Activated T-helper 1 cell treated with anti-CD3 and anti-CD28 coated beads, Interleukin-2, amount 50 U/mL, for 16 hours (primary cell): ENCODE results near the gene MORN3.
"Not testable (repeated sequence)": the region's sequence is repeated elsewhere in the genome, so short reads cannot be mapped to it uniquely, and the experiment has no call there.

Experiments used
- DNase-seq, 2 donors: peaks; one replicate each; pipeline ENCODE4 v3.0.0-alpha.2; 2020; ENCODE audit warnings: low read depth in 1 of 2, low spot score in 1 of 2

Gene MORN3

GRCh38 chr12:121693155-121693687 is 23.8 kb upstream of the MORN3 start:
- no peak for DNase-seq

GRCh38 chr12:121692744-121693143 is 23.3 kb upstream of the MORN3 start:
- not testable (repeated sequence) for DNase-seq

- no peak for DNase-seq
Measured at GRCh38 chr12:121689430-121689829, 20.0 kb upstream of the MORN3 start.

DNA sequence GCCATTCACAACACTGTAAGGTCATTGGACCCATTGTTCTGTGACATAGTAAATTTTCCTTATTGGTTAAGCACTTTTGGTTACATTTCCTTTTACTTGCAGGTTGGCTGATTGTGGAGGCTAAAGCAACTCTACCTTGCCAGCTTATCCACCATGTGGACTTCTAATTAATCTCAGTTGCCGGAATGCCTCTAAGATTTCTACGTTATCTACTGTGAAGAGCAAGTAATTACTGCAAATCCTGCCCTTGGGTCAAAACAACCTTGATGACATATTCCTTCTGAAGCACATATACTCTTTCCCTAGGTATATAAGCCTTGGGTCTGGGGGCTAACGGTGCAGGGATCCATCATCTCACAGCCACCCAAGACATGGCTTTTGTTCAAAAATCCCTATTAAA is 19.5 kb upstream of the MORN3 start:
- no peak for DNase-seq

GRCh38 chr12:121679661-121680197 is 10.3 kb upstream of the MORN3 start:
- not testable (repeated sequence) for DNase-seq

DNA sequence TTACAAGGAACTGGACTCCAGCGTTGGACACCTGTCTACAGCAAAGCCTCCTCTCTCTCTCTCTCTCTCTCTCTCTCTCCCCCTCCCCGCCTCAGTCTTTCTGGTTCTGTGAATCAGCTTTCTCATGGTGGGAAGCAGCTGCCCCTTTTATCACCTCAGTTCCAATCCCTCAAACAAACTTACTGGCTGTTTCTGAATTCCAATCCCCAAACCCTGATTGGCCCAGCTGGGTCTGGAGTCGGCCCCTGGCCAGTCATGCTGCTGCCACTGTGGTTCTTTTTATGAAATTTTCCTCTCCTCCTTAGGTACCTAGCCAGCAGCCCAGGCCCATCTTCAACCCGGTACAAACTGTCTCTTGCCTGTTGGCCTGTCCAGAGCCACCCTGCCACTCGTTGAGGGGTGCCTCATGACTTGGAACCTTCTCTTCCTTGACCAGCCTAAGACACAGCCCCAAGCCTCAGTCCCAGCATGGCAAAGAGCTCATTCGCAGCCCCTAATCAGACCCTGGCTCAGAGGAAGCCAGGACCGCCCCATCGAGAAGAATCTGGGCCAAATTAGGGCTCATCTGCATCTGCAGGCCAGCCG is 9.4 kb upstream of the MORN3 start:
- DNase-seq: no peak

- no peak for DNase-seq
Measured at GRCh38 chr12:121678305-121678704, 8.9 kb upstream of the MORN3 start.

GRCh38 chr12:121676190-121676589 is 6.7 kb upstream of the MORN3 start:
- DNase-seq: no peak

DNA sequence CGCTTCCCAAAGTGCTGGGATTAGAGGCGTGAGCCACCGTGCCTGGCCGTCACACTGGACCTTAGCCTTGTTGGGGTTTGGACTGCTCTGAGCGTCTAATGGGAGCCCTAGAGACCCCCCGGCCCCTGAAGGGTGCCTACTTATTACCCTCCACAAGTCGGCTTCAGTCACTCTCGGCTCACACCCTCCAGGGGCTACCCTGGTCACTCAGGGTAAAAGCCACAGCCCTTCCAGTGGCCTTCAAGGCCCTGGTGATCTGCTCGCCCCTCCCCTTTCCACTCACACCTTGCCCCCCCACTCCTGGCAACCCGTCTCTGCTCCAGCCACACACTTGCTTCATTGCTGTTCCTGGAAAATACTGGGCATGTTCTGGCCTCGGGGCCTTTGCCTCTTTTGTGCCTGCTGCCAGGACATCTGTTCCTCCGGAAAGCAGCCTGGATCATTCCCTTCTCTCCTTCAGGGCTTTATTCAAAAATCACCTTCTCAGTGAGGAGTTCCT is 3.6 kb upstream of the MORN3 start:
- DNase-seq: no peak

GRCh38 chr12:121668750-121669520 is 519 bp downstream of the MORN3 start:
- peak; percentile 22 to 23 for DNase-seq

DNA sequence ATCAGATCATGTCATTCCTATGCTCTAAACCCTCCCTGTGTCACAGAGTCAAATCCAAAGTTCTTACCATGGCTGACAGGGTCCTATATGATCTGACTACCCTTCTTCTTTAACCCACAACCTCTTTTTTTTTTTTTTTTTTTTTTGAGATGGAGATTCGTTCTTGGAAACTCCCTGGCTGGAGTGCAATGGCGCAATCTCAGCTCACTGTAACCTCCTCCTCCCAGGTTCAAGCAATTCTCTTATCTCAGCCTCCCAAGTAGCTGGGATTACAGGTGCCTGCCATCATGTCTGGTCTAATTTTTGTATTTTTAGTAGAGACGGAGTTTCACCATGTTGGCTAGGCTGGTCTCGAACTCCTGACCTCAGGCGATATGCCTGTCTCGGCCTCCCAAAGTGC is 2.6 kb downstream of the MORN3 start:
- DNase-seq: not testable (repeated sequence)

- DNase-seq: no peak
Measured at GRCh38 chr12:121663610-121663929, 5.9 kb downstream of the MORN3 start.

GRCh38 chr12:121661353-121662105 is 7.9 kb downstream of the MORN3 start:
- DNase-seq: not testable (repeated sequence)

DNA sequence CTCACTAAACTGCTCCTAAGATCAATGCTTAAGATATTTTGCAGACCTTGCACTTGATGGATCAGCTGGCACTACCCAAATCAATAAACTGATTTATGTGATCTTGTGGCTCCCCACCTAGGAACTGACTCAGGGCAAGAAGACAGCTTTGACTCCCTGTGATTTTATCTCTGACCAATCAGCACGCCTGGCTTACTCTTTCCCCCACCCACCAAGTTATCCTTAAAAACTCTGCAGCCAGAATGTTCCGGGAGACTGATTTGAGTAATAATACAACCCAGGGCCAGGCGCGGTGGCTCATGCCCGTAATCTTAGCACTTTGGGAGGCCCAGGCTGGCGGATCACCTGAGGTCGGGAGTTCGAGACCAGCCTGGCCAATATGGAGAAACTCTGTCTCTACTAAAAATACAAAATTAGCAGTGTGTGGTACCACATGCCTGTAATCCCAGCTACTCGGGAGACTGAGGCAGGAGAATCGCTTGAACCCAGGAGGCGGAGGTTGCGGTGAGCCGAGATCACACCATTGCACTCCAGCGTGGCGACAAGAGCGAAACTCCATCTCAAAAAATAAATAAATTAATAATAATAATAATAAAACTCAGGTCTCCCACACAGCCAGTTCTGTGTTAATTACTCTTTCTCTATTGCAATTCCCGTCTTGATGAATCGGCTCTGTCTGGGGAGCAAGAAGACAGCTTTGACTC is 12.0 kb downstream of the MORN3 start:
- no peak for DNase-seq

- DNase-seq: no peak
Measured at GRCh38 chr12:121656122-121656521, 13.3 kb downstream of the MORN3 start.

DNA sequence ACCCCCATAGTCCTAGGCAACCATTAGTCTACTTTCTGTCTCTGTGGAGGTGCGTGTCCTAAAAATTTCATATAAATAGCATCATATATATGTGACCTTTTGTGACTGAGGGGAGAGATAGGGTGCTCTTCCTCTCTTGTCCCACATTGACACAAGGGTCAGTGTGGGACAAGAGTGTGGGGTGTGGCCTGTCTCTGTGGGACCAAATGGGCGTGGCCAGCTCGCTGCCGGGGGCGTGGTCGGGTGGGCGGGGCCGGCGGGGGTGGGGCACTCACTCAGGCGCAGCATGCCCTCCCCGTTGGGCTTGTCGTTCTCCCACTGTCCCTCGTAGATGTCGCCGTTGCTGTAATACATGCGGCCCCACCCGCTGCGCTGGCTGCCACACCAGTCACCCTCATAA is 15.5 kb downstream of the MORN3 start:
- DNase-seq: no peak

DNA sequence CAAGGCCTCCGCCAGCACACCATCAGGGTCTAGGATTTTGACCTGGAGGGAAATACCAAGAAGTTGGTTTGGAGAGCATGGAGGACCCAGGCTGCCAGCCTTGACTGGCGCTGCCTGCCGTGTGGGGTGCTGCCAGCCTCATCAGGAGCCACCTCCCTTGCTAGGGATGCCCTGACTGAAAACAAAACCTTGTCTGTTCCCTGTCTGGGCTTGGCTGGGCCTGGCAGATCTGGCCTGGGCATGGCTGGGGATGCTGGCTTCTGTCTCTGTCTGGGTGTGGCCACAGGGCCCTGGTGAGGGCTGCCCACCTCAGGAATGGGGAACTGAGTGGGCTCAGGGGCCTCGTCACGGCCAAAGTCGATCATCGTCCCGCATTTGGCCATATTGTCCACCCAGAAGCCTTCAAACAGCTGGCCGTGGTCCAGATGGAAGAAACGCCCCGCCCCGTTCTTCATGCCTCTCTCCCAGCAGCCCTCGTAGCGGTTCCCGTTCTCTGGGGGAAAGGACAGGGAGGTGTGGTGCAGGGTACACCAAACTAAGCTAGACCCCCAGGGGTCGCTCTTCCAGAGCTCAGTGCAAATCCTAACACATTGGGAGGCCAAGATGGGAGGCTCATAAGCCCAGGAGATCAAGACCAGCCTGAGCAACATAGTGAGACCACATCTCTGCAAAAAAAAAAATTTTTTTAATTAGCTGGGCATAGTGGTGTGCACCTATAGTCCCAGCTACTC is 16.5 kb downstream of the MORN3 start:
- no peak for DNase-seq

DNA sequence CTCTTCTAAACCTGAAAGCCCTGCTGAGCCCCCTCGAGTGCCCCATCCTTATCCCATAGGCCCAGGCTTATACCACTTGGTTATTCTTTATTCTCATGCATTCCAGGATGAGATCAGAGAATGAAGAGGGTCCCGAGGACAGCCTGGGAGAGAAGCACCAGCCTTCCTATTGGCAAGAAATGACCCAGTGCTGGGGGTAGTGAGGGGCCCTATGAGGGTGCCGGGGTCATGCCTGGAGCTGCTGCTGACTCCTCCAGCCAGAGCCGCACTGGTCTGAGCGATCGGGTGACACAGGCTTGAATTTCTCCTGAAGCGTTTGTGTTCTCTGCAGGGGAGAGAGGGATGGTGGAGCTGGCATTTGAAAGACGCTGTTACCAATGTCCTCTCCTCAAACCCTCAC is 18.1 kb downstream of the MORN3 start:
- no peak for DNase-seq

- no peak for DNase-seq
Measured at GRCh38 chr12:121649819-121650353, 19.6 kb downstream of the MORN3 start.

- DNase-seq: no peak
Measured at GRCh38 chr12:121649322-121649721, 20.1 kb downstream of the MORN3 start.
